Measurements from ENCODE around the gene IQGAP1. TPM values are rescaled to one million over a fixed set of nuclear protein-coding genes. Genes with fewer than 3 reads are reported as not detected.

IQGAP1 gene
- total and polyA plus RNA-seq, 4 donors = 61.1 to 297 (median 203) TPM

GRCh38 chr15:90535254-90535653, 147.2 kb downstream of the IQGAP1 start:
- H3K36me3 ChIP-seq (ENCODE audit: control insufficient read depth in 1 of 2, insufficient read depth in 2 of 2, low read length in 1 of 2) = peaks cover 0 to 3% of the 10 kb centered on the region in 2 donors
- no peaks in the 10 kb centered on the region for H3K9me3 ChIP-seq (ENCODE audit: control insufficient read depth, low read length)
- no peaks in the 10 kb centered on the region for H3K27me3 ChIP-seq (ENCODE audit: control insufficient read depth in 1 of 2, insufficient read depth in 2 of 2, low read length in 1 of 2)
- no peak overlapping the region for H3K4me3 ChIP-seq (ENCODE audit: low read length in 2 of 2)
- ATAC-seq (ENCODE audit: low FRiP score) (no peak), DNase-seq (no peak)
- 65% methylated on average over 5 of the region's 5 CpGs for WGBS, 2 donors
- no peak overlapping the region for H3K27ac ChIP-seq (ENCODE audit: low read depth in 1 of 2, low read length in 2 of 2)
- intact Hi-C loops (cut with DNase I) = loop anchor here in 1 of 2 donors (10.0 kb wide), 1 partner anchor 70 kb away; no protein-coding TSS in a partner anchor
- peaks cover 2 to 5% of the 10 kb centered on the region in 2 donors for H3K4me1 ChIP-seq (ENCODE audit: control insufficient read depth in 1 of 2, insufficient read depth in 2 of 2, low read length in 2 of 2)

- Histone ChIP-seq H3K36me3 (ENCODE audit: control insufficient read depth in 1 of 2, insufficient read depth in 2 of 2, low read length in 1 of 2) (peaks cover 2 to 3% of the 10 kb centered on the region in 2 donors), H3K27me3 (ENCODE audit: control insufficient read depth in 1 of 2, insufficient read depth in 2 of 2, low read length in 1 of 2) (no peaks in the 10 kb centered on the region), H3K27ac (ENCODE audit: low read depth in 1 of 2, low read length in 2 of 2) (no peak overlapping the region), H3K4me3 (ENCODE audit: low read length in 2 of 2) (no peak overlapping the region), H3K4me1 (ENCODE audit: control insufficient read depth in 1 of 2, insufficient read depth in 2 of 2, low read length in 2 of 2) (peaks cover 0 to 2% of the 10 kb centered on the region in 2 donors), H3K9me3 (ENCODE audit: control insufficient read depth, low read length) (no peaks in the 10 kb centered on the region)
- no peak for DNase-seq
- intact Hi-C loops (cut with DNase I) = loop anchor here in 1 of 2 donors (10.0 kb wide), 1 partner anchor 65 kb away; no protein-coding TSS in a partner anchor
- ATAC-seq (ENCODE audit: low FRiP score) = no peak
- 81 to 89% methylated on average over 10 of the region's 10 CpGs for WGBS, 2 donors
Observed at GRCh38 chr15:90539789-90540188, 151.7 kb downstream of the IQGAP1 start.

- H3K27ac ChIP-seq (ENCODE audit: low read depth in 1 of 2, low read length in 2 of 2) = no peak overlapping the region
- no peaks in the 10 kb centered on the region for H3K27me3 ChIP-seq (ENCODE audit: control insufficient read depth in 1 of 2, insufficient read depth in 2 of 2, low read length in 1 of 2)
- H3K4me3 ChIP-seq (ENCODE audit: low read length in 2 of 2) = no peak overlapping the region
- H3K36me3 ChIP-seq (ENCODE audit: control insufficient read depth in 1 of 2, insufficient read depth in 2 of 2, low read length in 1 of 2) = peaks cover 2 to 3% of the 10 kb centered on the region in 2 donors
- 85 to 86% methylated on average over 3 of the region's 3 CpGs for WGBS, 2 donors
- H3K4me1 ChIP-seq (ENCODE audit: control insufficient read depth in 1 of 2, insufficient read depth in 2 of 2, low read length in 2 of 2) = peaks cover 0 to 2% of the 10 kb centered on the region in 2 donors
- H3K9me3 ChIP-seq (ENCODE audit: control insufficient read depth, low read length) = no peaks in the 10 kb centered on the region
- ATAC-seq (ENCODE audit: low FRiP score) (no peak), DNase-seq (no peak)
- intact Hi-C loops (cut with DNase I) = no loop called here
Observed at GRCh38 chr15:90540768-90541167, 152.7 kb downstream of the IQGAP1 start.

- H3K9me3 ChIP-seq (ENCODE audit: control insufficient read depth, low read length) = no peaks in the 10 kb centered on the region
- no peaks in the 10 kb centered on the region for H3K27me3 ChIP-seq (ENCODE audit: control insufficient read depth in 1 of 2, insufficient read depth in 2 of 2, low read length in 1 of 2)
- no peak for DNase-seq
- no peak overlapping the region for H3K4me3 ChIP-seq (ENCODE audit: low read length in 2 of 2)
- H3K36me3 ChIP-seq (ENCODE audit: control insufficient read depth in 1 of 2, insufficient read depth in 2 of 2, low read length in 1 of 2) = peaks cover 0 to 2% of the 10 kb centered on the region in 2 donors
- no peak for ATAC-seq (ENCODE audit: low FRiP score)
- WGBS, 2 donors = 93 to 96% methylated on average over 7 of the region's 7 CpGs
- intact Hi-C loops (cut with DNase I) = no loop called here
- H3K4me1 ChIP-seq (ENCODE audit: control insufficient read depth in 1 of 2, insufficient read depth in 2 of 2, low read length in 2 of 2) = no peaks in the 10 kb centered on the region
- H3K27ac ChIP-seq (ENCODE audit: low read depth in 1 of 2, low read length in 2 of 2) = no peak overlapping the region
Observed at GRCh38 chr15:90545095-90545494, 157.1 kb downstream of the IQGAP1 start.

GRCh38 chr15:90547540-90547939, 159.5 kb downstream of the IQGAP1 start:
- Histone ChIP-seq H3K9me3 (ENCODE audit: control insufficient read depth, low read length) (no peaks in the 10 kb centered on the region), H3K36me3 (ENCODE audit: control insufficient read depth in 1 of 2, insufficient read depth in 2 of 2, low read length in 1 of 2) (peaks cover 0 to 2% of the 10 kb centered on the region in 2 donors), H3K4me1 (ENCODE audit: control insufficient read depth in 1 of 2, insufficient read depth in 2 of 2, low read length in 2 of 2) (peaks cover 3 to 4% of the 10 kb centered on the region in 2 donors), H3K27me3 (ENCODE audit: control insufficient read depth in 1 of 2, insufficient read depth in 2 of 2, low read length in 1 of 2) (no peaks in the 10 kb centered on the region), H3K27ac (ENCODE audit: low read depth in 1 of 2, low read length in 2 of 2) (no peak overlapping the region), H3K4me3 (ENCODE audit: low read length in 2 of 2) (no peak overlapping the region)
- ATAC-seq (ENCODE audit: low FRiP score) (no peak), DNase-seq (no peak)
- WGBS, 2 donors = 69 to 70% methylated on average over 2 of the region's 2 CpGs
- intact Hi-C loops (cut with DNase I) = no loop called here

GRCh38 chr15:90550919-90551318, 162.9 kb downstream of the IQGAP1 start:
- Histone ChIP-seq H3K9me3 (ENCODE audit: control insufficient read depth, low read length) (no peaks in the 10 kb centered on the region), H3K27ac (ENCODE audit: low read depth in 1 of 2, low read length in 2 of 2) (no peak overlapping the region), H3K4me3 (ENCODE audit: low read length in 2 of 2) (no peak overlapping the region), H3K4me1 (ENCODE audit: control insufficient read depth in 1 of 2, insufficient read depth in 2 of 2, low read length in 2 of 2) (peaks cover 4 to 9% of the 10 kb centered on the region in 2 donors), H3K36me3 (ENCODE audit: control insufficient read depth in 1 of 2, insufficient read depth in 2 of 2, low read length in 1 of 2) (no peaks in the 10 kb centered on the region), H3K27me3 (ENCODE audit: control insufficient read depth in 1 of 2, insufficient read depth in 2 of 2, low read length in 1 of 2) (no peaks in the 10 kb centered on the region)
- DNase-seq = no peak
- intact Hi-C loops (cut with DNase I) = loop anchor here in 1 of 2 donors (5.0 kb wide), 1 partner anchor 41 kb away; no protein-coding TSS in a partner anchor
- ATAC-seq (ENCODE audit: low FRiP score) = no peak
- WGBS, 2 donors = 84 to 87% methylated on average over 6 of the region's 6 CpGs

Other genes with a start within 250 kb of the IQGAP1 start
- gene SEMA4B, start 186.9 kb upstream of the IQGAP1 start, total RNA-seq = 10 to 100 TPM; 19.5 to 30.4 TPM
- gene SEMA4B, start 186.9 kb upstream of the IQGAP1 start, polyA plus RNA-seq = 10 to 100 TPM in 1 of 2 donors, 1 to 10 TPM in 1; 9.7 to 10.8 TPM
- gene CIB1, start 154.3 kb upstream of the IQGAP1 start, total RNA-seq = 10 to 100 TPM; 35.5 to 54.7 TPM
- gene CIB1, start 154.3 kb upstream of the IQGAP1 start, polyA plus RNA-seq = 100 to 1,000 TPM in 1 of 2 donors, 10 to 100 TPM in 1; 94.2 to 128 TPM
- 1 to 10 TPM; 3.3 to 7.1 TPM for gene GDPGP1, start 154.0 kb upstream of the IQGAP1 start, total RNA-seq
- 1 to 10 TPM; 1.3 to 2.1 TPM for gene GDPGP1, start 154.0 kb upstream of the IQGAP1 start, polyA plus RNA-seq
- not detected for gene TTLL13, start 138.7 kb upstream of the IQGAP1 start, total RNA-seq
- gene TTLL13, start 138.7 kb upstream of the IQGAP1 start, polyA plus RNA-seq = not detected
- 10 to 100 TPM; 75.6 to 81.5 TPM for gene NGRN, start 122.6 kb upstream of the IQGAP1 start, total RNA-seq
- gene NGRN, start 122.6 kb upstream of the IQGAP1 start, polyA plus RNA-seq = 100 to 1,000 TPM in 1 of 2 donors, 10 to 100 TPM in 1; 87.9 to 120 TPM
- gene ZNF774, start 36.0 kb upstream of the IQGAP1 start, total RNA-seq = 1 to 10 TPM; 6.1 to 7.4 TPM
- 1 to 10 TPM in 1 of 2 donors, under 1 TPM in 1; 0.50 to 2.6 TPM for gene ZNF774, start 36.0 kb upstream of the IQGAP1 start, polyA plus RNA-seq
- gene CRTC3, start 141.7 kb downstream of the IQGAP1 start, total RNA-seq = 10 to 100 TPM; 60.8 to 82.2 TPM
- gene CRTC3, start 141.7 kb downstream of the IQGAP1 start, polyA plus RNA-seq = 10 to 100 TPM; 12.9 to 27.2 TPM